ENCODE results near the gene HMG20A.

HMG20A gene

GRCh38 chr15:77526595-77527163 is 106.0 kb downstream of the HMG20A start:
- no peak for DNase-seq

DNA sequence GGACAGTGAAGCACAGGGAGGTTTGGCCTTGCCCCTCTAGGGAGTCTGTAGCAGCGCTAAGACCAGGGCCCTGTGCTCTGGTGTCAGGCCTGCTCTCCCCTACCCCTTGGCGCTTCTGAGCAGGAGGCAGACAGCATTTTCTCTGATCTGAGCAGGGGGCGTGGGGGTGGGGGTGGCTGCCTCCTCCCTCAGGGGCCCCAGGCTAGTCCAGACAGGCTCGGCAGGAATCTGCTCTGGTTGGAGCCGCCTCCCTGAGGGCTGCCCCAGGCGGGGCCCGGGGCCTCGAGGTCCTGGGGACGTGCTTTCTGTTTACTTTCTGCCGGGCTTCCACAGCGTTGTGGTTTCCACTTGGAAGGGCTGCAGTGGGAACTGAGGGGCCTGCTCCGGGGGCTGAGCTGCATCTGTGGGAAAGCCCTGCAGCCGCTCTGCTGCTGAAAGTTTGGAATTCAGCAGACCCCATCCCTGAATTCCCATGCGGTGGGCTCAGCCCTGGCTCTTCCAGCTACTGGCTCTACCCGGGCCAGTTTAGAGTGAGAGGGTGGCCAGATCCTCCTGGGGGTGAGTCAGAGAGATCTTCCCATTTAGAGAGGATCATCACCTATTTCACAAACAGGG is 106.6 kb downstream of the HMG20A start:
- peak; percentile 14 to 53 for DNase-seq

DNA sequence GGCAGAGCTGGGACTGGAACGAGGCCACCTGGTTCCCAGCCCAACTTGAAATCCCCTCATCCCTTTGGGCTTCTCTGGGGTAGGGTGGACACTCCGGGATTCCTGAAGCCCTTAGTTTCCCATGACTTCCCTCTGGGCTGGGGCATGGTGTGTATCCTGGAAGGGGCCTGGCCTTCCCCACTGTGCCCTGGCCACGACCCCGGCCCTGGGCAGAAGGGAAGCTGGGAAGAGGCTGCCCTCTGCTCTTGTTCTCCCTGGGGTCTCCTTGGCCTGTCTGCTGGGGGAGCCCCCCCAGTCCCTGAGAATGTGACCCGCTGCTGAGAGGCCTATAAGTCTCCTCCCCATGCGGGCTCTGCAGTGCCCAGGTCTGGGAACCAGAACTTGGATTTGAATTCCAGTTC is 107.1 kb downstream of the HMG20A start:
- DNase-seq = no peak

- DNase-seq = no peak
These were observed 107.7 kb downstream of the HMG20A start for GRCh38 chr15:77528290-77528967.

- no peak for DNase-seq
These were observed 108.3 kb downstream of the HMG20A start for GRCh38 chr15:77528968-77529319.

- no peak for DNase-seq
These were observed 108.9 kb downstream of the HMG20A start for GRCh38 chr15:77529394-77530159.

DNA sequence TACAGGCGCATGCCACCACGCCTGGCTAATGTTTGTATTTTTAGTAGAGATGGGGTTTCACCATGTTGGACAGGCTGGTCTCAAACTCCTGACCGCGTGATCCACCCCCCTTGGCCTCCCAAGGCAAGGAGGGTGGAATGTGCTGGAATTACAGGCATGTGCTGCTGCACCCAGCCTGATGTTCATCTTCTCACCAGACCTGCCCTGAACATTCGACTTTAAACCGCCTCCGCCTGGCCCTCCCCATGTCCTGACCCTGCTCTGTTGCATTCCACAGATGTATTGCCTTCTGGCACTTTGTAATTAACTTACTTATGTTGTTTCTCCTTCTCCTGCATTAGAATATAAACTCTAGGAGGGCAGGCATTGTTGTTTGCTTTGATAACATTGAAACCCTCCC is 109.9 kb downstream of the HMG20A start:
- no peak for DNase-seq

GRCh38 chr15:77531191-77532000 is 110.7 kb downstream of the HMG20A start:
- no peak for DNase-seq

- no peak for DNase-seq
These were observed 111.5 kb downstream of the HMG20A start for GRCh38 chr15:77532067-77532710.

DNA sequence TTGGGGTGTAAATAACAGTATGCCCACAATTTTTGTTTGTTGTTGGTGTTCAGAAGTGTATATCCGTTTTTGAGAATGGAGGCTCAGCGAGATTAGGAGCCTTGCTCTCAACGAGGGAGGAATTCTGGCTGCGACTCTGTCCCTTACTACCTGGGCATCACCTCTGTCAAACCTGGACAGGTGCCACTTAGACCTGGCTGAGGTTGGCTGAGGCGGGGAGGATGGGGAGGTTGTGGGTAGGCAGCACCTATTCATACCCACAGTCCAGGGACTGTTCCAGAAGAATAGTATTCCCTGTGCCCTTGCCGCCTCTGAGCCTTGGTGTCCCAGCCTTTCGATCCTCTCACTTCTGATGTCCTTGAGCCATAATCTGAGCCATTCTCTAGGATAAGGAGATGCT is 112.2 kb downstream of the HMG20A start:
- no peak for DNase-seq

DNA sequence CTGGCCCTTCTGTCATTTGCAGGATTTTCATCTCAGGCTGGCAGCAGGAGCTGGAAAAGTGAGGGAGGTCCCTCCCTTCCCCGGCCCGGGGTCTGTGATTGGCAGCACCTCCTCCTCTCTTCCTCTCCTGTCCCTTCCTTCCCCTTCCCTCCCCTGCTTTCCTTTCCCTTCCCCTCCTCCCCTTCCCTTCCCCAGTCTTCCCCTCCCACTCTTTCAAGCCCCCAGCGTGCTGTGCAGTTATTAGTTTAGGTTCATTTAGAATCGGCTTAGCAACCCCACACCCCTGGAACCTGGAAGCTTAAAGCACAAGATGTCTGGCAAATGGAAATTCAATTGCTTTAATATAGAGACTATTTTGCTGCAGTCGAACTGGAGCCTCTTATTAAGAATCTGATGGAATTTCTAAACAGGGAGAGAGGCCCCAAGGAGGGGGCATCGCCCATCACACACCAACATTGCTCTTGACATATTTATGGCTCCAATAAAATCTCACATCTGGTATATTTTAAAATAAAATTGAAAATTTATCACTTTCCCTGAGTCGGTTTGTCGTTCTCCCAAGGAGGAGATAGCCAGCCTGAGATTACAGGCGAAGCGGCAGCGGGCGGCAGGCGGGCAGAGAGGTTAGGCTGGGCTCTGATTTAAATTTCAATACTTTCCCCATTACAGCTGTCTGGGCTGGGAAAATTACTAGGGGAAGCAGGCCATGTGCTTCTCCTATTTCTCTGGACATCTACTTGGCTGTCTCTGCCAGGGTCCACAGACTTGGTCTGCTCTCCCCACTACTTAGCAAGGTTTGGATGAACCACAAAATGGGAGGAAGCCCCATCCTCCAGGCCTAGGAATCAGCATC is 113.1 kb downstream of the HMG20A start:
- DNase-seq = no peak
